Hepatic stellate cell (primary cell): ENCODE measurements around the gene NACAD.
A peak's percentile ranks its signal among the peaks of the same experiment; 100 is the strongest.
"Not testable (repeated sequence)": the region's sequence is repeated elsewhere in the genome, so short reads cannot be mapped to it uniquely, and the experiment has no call there.

Source experiments
- DNase-seq: peaks from one replicate; pipeline ENCODE4 v3.0.0; 2011; ENCODE audit warnings: low spot score

Gene NACAD

GRCh38 chr7:45114257-45114656 is 25.5 kb upstream of the NACAD start:
- not testable (repeated sequence) for DNase-seq

- DNase-seq = no peak
Measured at GRCh38 chr7:45112648-45113047, 23.9 kb upstream of the NACAD start.

GRCh38 chr7:45111298-45112223 is 22.8 kb upstream of the NACAD start, which contains the start of gene TBRG4:
Gene TBRG4 (minus strand): TSS chr7:45111697. CDS start chr7:45109237, 2,460 bp downstream.
- peak; percentile 94 for DNase-seq

- no peak for DNase-seq
Measured at GRCh38 chr7:45108863-45109262, 20.1 kb upstream of the NACAD start.

GRCh38 chr7:45107356-45107755 is 18.6 kb upstream of the NACAD start:
- DNase-seq = no peak

- DNase-seq = no peak
Measured at GRCh38 chr7:45106820-45107219, 18.1 kb upstream of the NACAD start.

GRCh38 chr7:45105588-45106188 is 16.9 kb upstream of the NACAD start:
- DNase-seq = no peak

GRCh38 chr7:45104844-45105587 is 16.2 kb upstream of the NACAD start:
- DNase-seq = no peak

GRCh38 chr7:45103958-45104843 is 15.4 kb upstream of the NACAD start:
- DNase-seq = no peak

GRCh38 chr7:45102785-45103712 is 14.3 kb upstream of the NACAD start:
- DNase-seq = no peak

GRCh38 chr7:45101748-45102147 is 13.0 kb upstream of the NACAD start:
- no peak for DNase-seq

- no peak for DNase-seq
Measured at GRCh38 chr7:45100761-45101480, 12.2 kb upstream of the NACAD start.

- no peak for DNase-seq
Measured at GRCh38 chr7:45099891-45100760, 11.4 kb upstream of the NACAD start.

GRCh38 chr7:45098983-45099839 is 10.4 kb upstream of the NACAD start:
- DNase-seq = no peak

GRCh38 chr7:45092931-45093235 is 4.1 kb upstream of the NACAD start:
- no peak for DNase-seq

GRCh38 chr7:45092100-45092930 is 3.5 kb upstream of the NACAD start:
- DNase-seq = peak; percentile 53

GRCh38 chr7:45089341-45089891 is 647 bp upstream of the NACAD start:
- peak; percentile 71 for DNase-seq
